ENCODE data around the gene SCGB1D2.

DNA sequence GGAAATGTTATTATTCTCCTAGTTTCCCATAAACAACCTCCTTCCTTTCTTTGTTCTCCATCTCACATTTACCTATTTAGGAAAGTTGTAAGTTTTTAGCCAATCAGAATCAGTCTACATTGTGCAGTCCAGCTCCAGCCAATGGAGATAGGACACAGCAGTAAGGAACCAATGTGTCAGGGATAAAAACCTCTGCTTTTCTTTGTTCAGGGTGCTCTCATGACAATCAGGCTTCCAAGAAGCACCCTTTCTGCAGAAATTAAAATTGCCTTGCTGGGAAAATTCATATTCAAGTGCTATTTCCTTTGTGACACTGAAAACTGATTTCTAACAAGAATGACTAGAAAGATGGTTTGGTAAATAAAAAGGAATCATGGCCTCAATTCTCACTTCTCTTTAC, 18.9 kb upstream of the SCGB1D2 start:
- no peak for TF ChIP-seq CTCF (IDR thresholded peaks at IDR 0.05)
- TF ChIP-seq POLR2A (IDR thresholded peaks at IDR 0.05), result no peak
